ENCODE measurements around the gene GPR180. TPM values are rescaled to one million over a fixed set of nuclear protein-coding genes. Genes with fewer than 3 reads are reported as not detected.

Gene GPR180
- total and polyA plus RNA-seq, 10 of the 15 experiments (the other 5 are each of a cell fraction or from before 2014, with no cell fraction given): 1.6 to 7.2 (median 5.3) TPM

DNA sequence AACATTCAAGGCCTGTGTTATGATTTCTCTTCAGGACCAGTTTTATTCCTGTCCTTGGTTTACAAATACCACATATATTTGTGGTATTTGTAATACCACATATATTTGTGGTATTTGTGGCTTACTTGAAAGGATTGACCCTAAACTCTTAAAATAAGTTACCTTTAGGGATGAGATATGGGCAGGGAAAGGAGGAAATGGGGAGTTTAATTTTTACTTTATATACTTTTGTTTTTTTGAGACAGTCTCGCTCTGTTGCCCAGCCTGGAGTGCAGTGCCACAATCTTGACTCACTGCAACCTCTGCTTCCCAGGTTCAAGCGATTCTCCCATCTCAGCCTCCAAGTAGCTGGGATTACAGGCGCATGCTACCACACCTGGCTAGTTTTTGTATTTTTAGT lies 3.4 kb upstream of the GPR180 start:
- Histone ChIP-seq H4K20me1 (ENCODE audit: control insufficient read depth, insufficient read depth) (no peaks in the 10 kb centered on the region), H3K4me1 (ENCODE audit: control insufficient read depth, insufficient read depth, low read length) (peaks cover 6% of the 10 kb centered on the region; the same call in 1 of the 2 replicates), H3K9me3 (replicated peaks; ENCODE audit: control insufficient read depth, insufficient read depth, low read length) (peaks cover 2% of the 10 kb centered on the region; the same call in 1 of the 3 replicates), H3K4me2 (ENCODE audit: control insufficient read depth, insufficient read depth) (no peak overlapping the region), H2AFZ (ENCODE audit: control insufficient read depth, low read depth, low read length) (no peak overlapping the region), H3K27me3 (replicated peaks in 1 of 2; ENCODE audit: control insufficient read depth in 2 of 2, insufficient read depth in 2 of 2, low read length in 1 of 2) (no peaks in the 10 kb centered on the region), H3K36me3 (ENCODE audit: control insufficient read depth in 2 of 2, insufficient read depth in 2 of 2, low read length in 1 of 2) (no peaks in the 10 kb centered on the region), H3K4me3 (no peak overlapping the region), H3K27ac (ENCODE audit: control insufficient read depth, insufficient read depth) (no peak overlapping the region), H3K9ac (ENCODE audit: control insufficient read depth, insufficient read depth, low read length) (no peak overlapping the region), H3K79me2 (ENCODE audit: control insufficient read depth, insufficient read depth, low read length) (peaks cover 43% of the 10 kb centered on the region)
- no peak for ATAC-seq
- BruUV-seq (replicated peaks): no TSS peak
- whole genome bisulfite sequencing (ENCODE audit: insufficient coverage, insufficient replicate concordance, low lambda C conversion rate, missing lambda C conversion rate): 97% methylated on average over 3 of the region's 3 CpGs
- in situ Hi-C loops (cut with MboI): no loop called here
- ChIA-PET RAD21 (ENCODE audit: unreplicated experiment) (no interaction called here), SMC1A (ENCODE audit: uncharacterized antibody, unreplicated experiment) (no interaction called here), POLR2A (no interaction called here), CTCF (interaction anchor here (2.1 kb wide), 1 partner anchor 163 kb away, joined by 8 read pairs; no protein-coding TSS in a partner anchor)
- FAIRE-seq: no peak
- TF ChIP-seq NFIC (IDR thresholded peaks at IDR 0.05; ENCODE audit: low read depth, low read length) (no peak), EZH2 (IDR thresholded peaks at IDR 0.05; ENCODE audit: borderline replicate concordance, control insufficient read depth, low read depth, low read length) (no peak), ZNF207 (IDR thresholded peaks at IDR 0.05; ENCODE audit: borderline replicate concordance) (no peak), KLF5 (IDR thresholded peaks at IDR 0.05; ENCODE audit: partially characterized antibody) (no peak), PAX5 (IDR thresholded peaks at IDR 0.05; ENCODE audit: borderline replicate concordance, low read depth, low read length) (no peak), HCFC1 (IDR thresholded peaks at IDR 0.05; ENCODE audit: low read length) (no peak), SMAD1 (IDR thresholded peaks at IDR 0.05; ENCODE audit: low read depth, partially characterized antibody) (no peak)
- TF ChIP-seq, protein P1, sequence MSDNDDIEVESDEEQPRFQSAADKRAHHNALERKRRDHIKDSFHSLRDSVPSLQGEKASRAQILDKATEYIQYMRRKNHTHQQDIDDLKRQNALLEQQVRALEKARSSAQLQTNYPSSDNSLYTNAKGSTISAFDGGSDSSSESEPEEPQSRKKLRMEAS (IDR thresholded peaks at IDR 0.05; ENCODE audit: low read depth, low read length): no peak
- DNase-seq (ENCODE audit: low read depth, low spot score): no peak
- intact Hi-C loops (cut with micrococcal nuclease; ENCODE audit: unreplicated experiment): no loop called here
